K562 (cell line): ENCODE measurements around the gene SHC1. TPM values are rescaled to one million over a fixed set of nuclear protein-coding genes. Genes with fewer than 3 reads are reported as not detected.

Experiments
- CHD7 ChIP-seq: fragments of 200-600 bp; sonication (generic); IDR thresholded peaks from one replicate; pipeline ENCODE4 v1.6.1; 2012; ENCODE audit warnings: mild to moderate bottlenecking, low read depth, low read length, inconsistent platforms
- GABPA ChIP-seq: fragments of 200-800 bp; sonication (Bioruptor generic); conservative IDR thresholded peaks from 2 replicates; pipeline ENCODE4 v1.6.1; 2016; ENCODE audit warnings: low read depth, missing genetic modification characterization, missing compliant biosample characterization
- KLF10 ChIP-seq: fragments of 250-450 bp; sonication (Bioruptor Pico); IDR thresholded peaks from 2 replicates; pipeline ENCODE4 v1.6.1; 2021; ENCODE audit warnings: matching md5 sums
- PHB ChIP-seq: fragments of 250-450 bp; sonication (Bioruptor Pico); IDR thresholded peaks from 2 replicates; pipeline ENCODE4 v1.5.0; 2021
- REST ChIP-seq, 2 experiments: fragments of 450-650 bp; formaldehyde crosslinking in 1 of 2; IDR thresholded peaks; 2 replicates each; pipeline versions ENCODE4 v1.4.0 to v1.6.1; 2014 to 2020; ENCODE audit warnings: mild to moderate bottlenecking in 2 of 2, borderline replicate concordance in 1 of 2, low read depth in 1 of 2
- ZNF175 ChIP-seq: fragments of 200-800 bp; sonication (Bioruptor generic); IDR thresholded peaks from 2 replicates; pipeline ENCODE4 v1.6.1; 2016; ENCODE audit warnings: low read depth, mild to moderate bottlenecking, missing genetic modification characterization, missing compliant biosample characterization
- ZNF431 ChIP-seq: sonication (generic); formaldehyde crosslinking; IDR thresholded peaks from 2 replicates; pipeline ENCODE4 v1.8.0; 2022; ENCODE audit warnings: mild to moderate bottlenecking, missing genetic modification reagents
- polyA plus RNA-seq, 8 experiments: library from polyadenylated mRNA; depleted of rRNA in 4 of 8; stranded (reverse) in 5 of 8; unstranded in 3 of 8; fragments of >200 nt; fragmentation: Nextera tagmentation in 2 of 8; fragmentation: Illumina TruSeq in 1 of 8; extraction: Ambion mirVana in 2 of 8; extraction: Trizol in 1 of 8; gene quantifications; 2 replicates each; pipeline versions ENCODE4 v1.2.1 to v1.2.3, GENCODE V29; 2011 to 2014; ENCODE audit warnings: inconsistent platforms in 1 of 8, missing spikeins in 1 of 8
- total RNA-seq, 7 experiments: library from RNA; depleted of rRNA in 6 of 7; stranded (reverse); fragments of >200 nt in 6 of 7; fragmentation: Illumina TruSeq in 2 of 7; extraction: Trizol in 2 of 7; gene quantifications; 2 replicates each; pipeline versions ENCODE4 v1.2.1 to v1.2.3, GENCODE V29; 2011 to 2021; ENCODE audit warnings: low replicate concordance in 1 of 7

The SHC1 gene
- total and polyA plus RNA-seq, 9 of the 15 experiments (the other 6 are each of a cell fraction or from before 2014, with no cell fraction given), result 4.1 to 113 (median 51.9) TPM

GRCh38 chr1:155001675-155002463 lies 31.3 kb upstream of the SHC1 start (continued):
- TF ChIP-seq CHD7 (no peak), PHB (CRISPR knock-in tag) (no peak), GABPA (tag) (no peak), KLF10 (CRISPR knock-in tag) (no peak), REST (IDR thresholded peaks at IDR 0.05; ENCODE audit: borderline replicate concordance) (no peak; the same call in 1 of the 2 replicates), REST (CRISPR knock-in tag; IDR thresholded peaks at IDR 0.05; ENCODE audit: low read depth) (no peak), ZNF175 (no peak), ZNF431 (CRISPR knock-in tag) (no peak)
